ENCODE results near the gene MOB4.
"Not testable (repeated sequence)": the region's sequence is repeated elsewhere in the genome, so short reads cannot be mapped to it uniquely, and the experiment has no call there.

MOB4 gene

DNA sequence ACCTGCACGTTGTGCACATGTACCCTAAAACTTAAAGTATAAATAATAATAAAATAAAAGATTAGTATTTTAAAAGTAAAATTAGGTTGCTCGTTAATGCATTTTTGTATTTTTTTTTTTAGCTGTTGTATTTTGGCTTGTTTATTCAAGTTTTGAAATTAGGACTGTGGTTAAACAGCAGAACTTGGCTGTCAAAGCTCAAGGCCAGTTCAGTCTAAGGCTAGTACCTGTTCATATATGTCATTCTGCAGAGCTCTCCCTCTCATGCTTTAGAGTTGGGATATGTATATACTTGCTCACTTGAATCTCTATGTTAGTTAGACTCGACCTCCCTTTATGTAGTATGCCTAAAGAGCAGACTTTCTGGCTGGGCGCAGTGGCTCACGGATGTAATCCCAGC, 32.7 kb downstream of the MOB4 start:
- Histone ChIP-seq H4K20me1 (ENCODE audit: insufficient read depth, low read length, poor library complexity, severe bottlenecking) (peaks cover 9% of the 10 kb centered on the region), H2AFZ (ENCODE audit: low read length) (no peak overlapping the region), H3K4me1 (ENCODE audit: insufficient read depth, low read length, poor library complexity, severe bottlenecking) (no peaks in the 10 kb centered on the region), H3K36me3 (ENCODE audit: insufficient read depth, low read length) (peaks cover 71% of the 10 kb centered on the region; the same call in 1 of the 2 replicates), H3K9ac (ENCODE audit: low read depth, low read length, poor library complexity, severe bottlenecking) (no peak overlapping the region), H3K4me2 (ENCODE audit: low read depth, low read length, poor library complexity, severe bottlenecking) (no peak overlapping the region), H3K9me2 (replicated peaks; ENCODE audit: low read depth, low read length) (no peaks in the 10 kb centered on the region), H3K27me3 (ENCODE audit: insufficient read depth, low read length, poor library complexity, severe bottlenecking) (no peaks in the 10 kb centered on the region), H3K4me3 (ENCODE audit: low read length, poor library complexity, severe bottlenecking) (no peak overlapping the region), H3F3A (ENCODE audit: low read depth) (no peaks in the 10 kb centered on the region), H3K9me3 (ENCODE audit: insufficient read depth, low read depth, low read length) (no peaks in the 10 kb centered on the region), H3K79me2 (ENCODE audit: insufficient read depth, low read length) (peaks cover 28% of the 10 kb centered on the region)
- no peak for TF ChIP-seq CTCF (conservative IDR thresholded peaks at IDR 0.05; ENCODE audit: low read length)
- TF ChIP-seq EZH2phosphoT487 (IDR thresholded peaks at IDR 0.05; ENCODE audit: borderline replicate concordance) = no peak

GRCh38 chr2:197551260-197551659, 35.4 kb downstream of the MOB4 start:
- H3K4me1 ChIP-seq (ENCODE audit: insufficient read depth, low read length, poor library complexity, severe bottlenecking); H3K4me3 ChIP-seq (ENCODE audit: low read length, poor library complexity, severe bottlenecking); H3F3A ChIP-seq (ENCODE audit: low read depth); H4K20me1 ChIP-seq (ENCODE audit: insufficient read depth, low read length, poor library complexity, severe bottlenecking); H3K27me3 ChIP-seq (ENCODE audit: insufficient read depth, low read length, poor library complexity, severe bottlenecking); H3K9me2 ChIP-seq (replicated peaks; ENCODE audit: low read depth, low read length); H3K9me3 ChIP-seq (ENCODE audit: insufficient read depth, low read depth, low read length); H3K4me2 ChIP-seq (ENCODE audit: low read depth, low read length, poor library complexity, severe bottlenecking); H2AFZ ChIP-seq (ENCODE audit: low read length); H3K9ac ChIP-seq (ENCODE audit: low read depth, low read length, poor library complexity, severe bottlenecking): not testable (repeated sequence)
- Histone ChIP-seq H3K36me3 (ENCODE audit: insufficient read depth, low read length) (peaks cover 75% of the 10 kb centered on the region; the same call in 1 of the 2 replicates), H3K79me2 (ENCODE audit: insufficient read depth, low read length) (peaks cover 17% of the 10 kb centered on the region)

DNA sequence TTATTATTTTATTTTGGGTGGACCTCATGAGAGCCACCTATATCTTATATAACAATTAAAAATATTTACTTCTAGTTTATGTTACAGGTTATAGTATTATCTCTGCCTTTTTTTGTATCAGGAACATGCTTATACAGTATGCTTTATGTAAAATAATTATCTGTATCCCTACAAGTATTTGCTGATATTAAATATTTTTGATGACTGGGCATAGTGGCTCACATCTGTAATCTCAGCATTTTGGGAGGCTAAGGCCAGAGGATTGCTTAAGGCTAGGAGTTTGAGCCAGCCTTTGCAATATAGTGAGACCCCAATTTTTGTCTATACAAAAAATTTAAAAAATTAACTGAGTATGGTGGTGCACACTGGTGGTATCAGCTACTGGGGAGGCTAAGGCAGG, 39.6 kb downstream of the MOB4 start:
- Histone ChIP-seq H3K4me1 (ENCODE audit: insufficient read depth, low read length, poor library complexity, severe bottlenecking) (peaks cover 8% of the 10 kb centered on the region), H3K36me3 (ENCODE audit: insufficient read depth, low read length) (peaks cover 47% of the 10 kb centered on the region; the same call in 1 of the 2 replicates)

More for the DNA sequence above, 39.6 kb downstream of the MOB4 start:
- no peaks in the 10 kb centered on the region for H3F3A ChIP-seq (ENCODE audit: low read depth)
- no peaks in the 10 kb centered on the region for H3K9me3 ChIP-seq (ENCODE audit: insufficient read depth, low read depth, low read length)
- no peak overlapping the region for H3K4me2 ChIP-seq (ENCODE audit: low read depth, low read length, poor library complexity, severe bottlenecking)
- no peak overlapping the region for H3K9ac ChIP-seq (ENCODE audit: low read depth, low read length, poor library complexity, severe bottlenecking)
- no peak overlapping the region for H3K4me3 ChIP-seq (ENCODE audit: low read length, poor library complexity, severe bottlenecking)
- TF ChIP-seq EZH2phosphoT487 (IDR thresholded peaks at IDR 0.05; ENCODE audit: borderline replicate concordance) (no peak), CTCF (conservative IDR thresholded peaks at IDR 0.05; ENCODE audit: low read length) (no peak)
- H2AFZ ChIP-seq (ENCODE audit: low read length) = no peak overlapping the region
- no peaks in the 10 kb centered on the region for H4K20me1 ChIP-seq (ENCODE audit: insufficient read depth, low read length, poor library complexity, severe bottlenecking)
- no peaks in the 10 kb centered on the region for H3K9me2 ChIP-seq (replicated peaks; ENCODE audit: low read depth, low read length)
- no peaks in the 10 kb centered on the region for H3K79me2 ChIP-seq (ENCODE audit: insufficient read depth, low read length)
- H3K27me3 ChIP-seq (ENCODE audit: insufficient read depth, low read length, poor library complexity, severe bottlenecking) = no peaks in the 10 kb centered on the region

All from Loucy (cell line).